ENCODE data around the gene APBA1. TPM values are rescaled to one million over a fixed set of nuclear protein-coding genes. Genes with fewer than 3 reads are reported as not detected.

Gene APBA1
- total and polyA plus RNA-seq, 9 of the 15 experiments (the other 6 are each of a cell fraction or from before 2014, with no cell fraction given): 0.01 to 0.02 TPM; not detected in 7

DNA sequence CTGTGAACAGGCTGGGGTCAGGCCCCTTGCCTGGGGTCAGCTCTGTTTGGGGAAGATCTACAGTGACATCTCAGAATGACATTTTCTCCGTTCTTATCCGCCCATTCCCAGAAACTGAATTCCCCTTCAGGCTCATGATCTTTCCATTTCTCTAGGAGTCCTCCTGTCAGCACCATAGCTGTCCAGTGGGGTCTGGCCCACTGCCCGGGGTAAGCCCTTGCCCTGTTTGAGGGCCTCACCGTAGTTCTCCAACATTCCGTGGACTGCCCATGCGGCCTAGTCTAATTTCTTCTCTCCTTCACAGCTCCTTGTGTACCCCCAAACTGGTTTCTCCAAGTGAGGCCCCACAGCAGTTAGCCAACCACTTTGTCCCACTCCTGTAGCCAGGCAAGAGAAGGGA, 278.7 kb downstream of the APBA1 start:
- intact Hi-C loops (cut with micrococcal nuclease): no loop called here
- Histone ChIP-seq H3K27ac (ENCODE audit: extremely low read depth, low read depth, low read length) (no peak overlapping the region), H3K4me2 (ENCODE audit: insufficient read depth, low read length) (no peak overlapping the region), H2AFZ (ENCODE audit: low read depth, low read length) (no peak overlapping the region), H4K20me1 (replicated peaks; ENCODE audit: control insufficient read depth, insufficient read depth, low read length) (no peaks in the 10 kb centered on the region), H3K9ac (ENCODE audit: insufficient read depth in 1 of 2, low read depth in 2 of 2, low read length in 2 of 2) (no peak overlapping the region), H3K4me3 (no peak overlapping the region), H3K9me1 (ENCODE audit: control insufficient read depth, insufficient read depth, low read length) (no peaks in the 10 kb centered on the region), H3K9me3 (replicated peaks; ENCODE audit: control insufficient read depth, insufficient read depth, low read depth, low read length) (no peaks in the 10 kb centered on the region), H3K4me1 (replicated peaks in 1 of 2; ENCODE audit: control insufficient read depth in 2 of 2, insufficient read depth in 2 of 2, low read length in 2 of 2) (no peaks in the 10 kb centered on the region), H3K79me2 (ENCODE audit: control insufficient read depth, insufficient read depth, low read length) (no peaks in the 10 kb centered on the region), H3K36me3 (ENCODE audit: control insufficient read depth, insufficient read depth, low read length) (no peaks in the 10 kb centered on the region), H3K27me3 (ENCODE audit: control insufficient read depth in 2 of 2, insufficient read depth in 2 of 2, low read length in 2 of 2) (peaks cover 2 to 27% of the 10 kb centered on the region in 2 experiments; a peak in 3 of 5 replicates)
- BruUV-seq (replicated peaks): no TSS peak
- DNase-seq (ENCODE audit: extremely low read depth in 1 of 4, low spot score in 3 of 4) (no peak), ATAC-seq (no peak), FAIRE-seq (no peak)
- in situ Hi-C loops (cut with MboI): no loop called here
- no peak for TF ChIP-seq MTA1 (IDR thresholded peaks at IDR 0.05; ENCODE audit: borderline replicate concordance)
- TF ChIP-seq, protein P1, sequence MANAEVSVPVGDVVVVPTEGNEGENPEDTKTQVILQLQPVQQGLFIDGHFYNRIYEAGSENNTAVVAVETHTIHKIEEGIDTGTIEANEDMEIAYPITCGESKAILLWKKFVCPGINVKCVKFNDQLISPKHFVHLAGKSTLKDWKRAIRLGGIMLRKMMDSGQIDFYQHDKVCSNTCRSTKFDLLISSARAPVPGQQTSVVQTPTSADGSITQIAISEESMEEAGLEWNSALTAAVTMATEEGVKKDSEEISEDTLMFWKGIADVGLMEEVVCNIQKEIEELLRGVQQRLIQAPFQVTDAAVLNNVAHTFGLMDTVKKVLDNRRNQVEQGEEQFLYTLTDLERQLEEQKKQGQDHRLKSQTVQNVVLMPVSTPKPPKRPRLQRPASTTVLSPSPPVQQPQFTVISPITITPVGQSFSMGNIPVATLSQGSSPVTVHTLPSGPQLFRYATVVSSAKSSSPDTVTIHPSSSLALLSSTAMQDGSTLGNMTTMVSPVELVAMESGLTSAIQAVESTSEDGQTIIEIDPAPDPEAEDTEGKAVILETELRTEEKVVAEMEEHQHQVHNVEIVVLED (CRISPR knock-in tag; IDR thresholded peaks at IDR 0.05): no peak
- no peak for TF ChIP-seq ZC3H4 (CRISPR knock-in tag; IDR thresholded peaks at IDR 0.05; ENCODE audit: borderline replicate concordance)
- no peak for TF ChIP-seq KAT7 (CRISPR knock-in tag; IDR thresholded peaks at IDR 0.05; ENCODE audit: borderline replicate concordance)
- TF ChIP-seq FOXP4 (CRISPR knock-in tag; IDR thresholded peaks at IDR 0.05; ENCODE audit: borderline replicate concordance): no peak
- no peak for TF ChIP-seq ZNF146 (CRISPR knock-in tag; IDR thresholded peaks at IDR 0.05; ENCODE audit: unreplicated experiment)
- TF ChIP-seq SUPT5H (IDR thresholded peaks at IDR 0.05): no peak
- TF ChIP-seq SMAD1 (IDR thresholded peaks at IDR 0.05; ENCODE audit: low read depth, low read length, partially characterized antibody): no peak
- no peak for TF ChIP-seq HDAC8 (tag; IDR thresholded peaks at IDR 0.05)
- TF ChIP-seq KHSRP (IDR thresholded peaks at IDR 0.05): no peak
- no peak for TF ChIP-seq ZNF184 (CRISPR knock-in tag; IDR thresholded peaks at IDR 0.05)
- TF ChIP-seq MBD1 (CRISPR knock-in tag; IDR thresholded peaks at IDR 0.05): no peak
- TF ChIP-seq HSF4 (CRISPR knock-in tag; IDR thresholded peaks at IDR 0.05; ENCODE audit: borderline replicate concordance): no peak
- 0% methylated on average over 2 of the region's 6 CpGs for WGBS (ENCODE audit: insufficient coverage, low coverage, missing lambda C conversion rate)
- POLR2A ChIA-PET: interaction anchor here (0.6 to 1.0 kb wide), 4 partner anchors 28 to 675 kb away, joined by 3 to 4 read pairs (median 3); no protein-coding TSS in a partner anchor
- CTCF ChIA-PET (ENCODE audit: low intra/inter-chr PET ratio): no interaction called here
